Hair follicular keratinocyte (primary cell): ENCODE data around the gene ACSL1. TPM values are rescaled to one million over a fixed set of nuclear protein-coding genes. Genes with fewer than 3 reads are reported as not detected.

Source experiments
- total RNA-seq: library from RNA; depleted of rRNA; stranded (reverse); fragments of >200 nt; gene quantifications from 2 replicates; pipeline ENCODE4 v1.2.3, GENCODE V29; 2015

ACSL1 gene, protein sequence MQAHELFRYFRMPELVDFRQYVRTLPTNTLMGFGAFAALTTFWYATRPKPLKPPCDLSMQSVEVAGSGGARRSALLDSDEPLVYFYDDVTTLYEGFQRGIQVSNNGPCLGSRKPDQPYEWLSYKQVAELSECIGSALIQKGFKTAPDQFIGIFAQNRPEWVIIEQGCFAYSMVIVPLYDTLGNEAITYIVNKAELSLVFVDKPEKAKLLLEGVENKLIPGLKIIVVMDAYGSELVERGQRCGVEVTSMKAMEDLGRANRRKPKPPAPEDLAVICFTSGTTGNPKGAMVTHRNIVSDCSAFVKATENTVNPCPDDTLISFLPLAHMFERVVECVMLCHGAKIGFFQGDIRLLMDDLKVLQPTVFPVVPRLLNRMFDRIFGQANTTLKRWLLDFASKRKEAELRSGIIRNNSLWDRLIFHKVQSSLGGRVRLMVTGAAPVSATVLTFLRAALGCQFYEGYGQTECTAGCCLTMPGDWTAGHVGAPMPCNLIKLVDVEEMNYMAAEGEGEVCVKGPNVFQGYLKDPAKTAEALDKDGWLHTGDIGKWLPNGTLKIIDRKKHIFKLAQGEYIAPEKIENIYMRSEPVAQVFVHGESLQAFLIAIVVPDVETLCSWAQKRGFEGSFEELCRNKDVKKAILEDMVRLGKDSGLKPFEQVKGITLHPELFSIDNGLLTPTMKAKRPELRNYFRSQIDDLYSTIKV
- 5.7 and 11.4 TPM in 2 replicates for total RNA-seq

DNA sequence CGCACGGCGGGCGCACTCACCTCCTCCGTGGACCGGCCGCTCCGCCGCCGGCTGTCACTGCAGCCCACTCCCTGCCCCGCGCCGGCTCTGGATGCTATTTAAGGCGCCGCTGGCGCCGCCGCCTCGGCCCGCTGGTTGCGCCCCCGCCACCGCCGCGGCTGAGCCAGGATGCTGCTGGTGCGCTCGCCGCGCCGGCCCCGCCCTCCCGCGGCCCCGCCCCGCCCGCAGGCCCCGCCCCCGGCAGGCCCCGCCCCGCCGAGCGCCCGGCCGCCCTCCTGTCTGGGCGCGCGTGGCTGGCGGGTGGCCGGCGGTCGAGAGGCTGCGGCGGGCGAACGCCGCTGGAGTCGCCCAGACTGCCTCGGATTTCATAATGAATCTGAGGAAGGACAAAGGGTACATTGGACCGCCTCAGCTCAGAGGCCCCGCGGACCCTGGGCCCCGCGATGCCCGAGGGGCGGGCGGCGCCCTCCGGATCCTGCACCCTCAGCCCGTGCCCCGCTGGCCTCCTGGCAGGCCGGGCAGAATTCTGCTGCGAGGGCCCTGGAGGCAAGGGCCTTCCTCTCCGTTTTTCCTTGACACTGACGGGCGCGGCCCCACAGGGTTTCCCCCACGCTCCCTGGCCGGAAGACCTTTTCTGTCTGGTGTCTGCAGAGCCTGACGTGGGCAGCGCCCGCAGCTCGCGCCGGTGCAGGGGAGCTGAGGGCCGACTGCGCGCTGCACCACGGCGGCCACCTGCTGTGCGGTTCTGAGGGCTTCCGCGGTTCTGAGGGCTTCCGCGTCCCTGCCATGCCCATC lies at the start of gene ACSL1:
Gene ACSL1, minus strand, starts transcription at position 73 of the 795 bp plus-strand sequence. CDS start 22,454 bp downstream, outside the sequence.

DNA sequence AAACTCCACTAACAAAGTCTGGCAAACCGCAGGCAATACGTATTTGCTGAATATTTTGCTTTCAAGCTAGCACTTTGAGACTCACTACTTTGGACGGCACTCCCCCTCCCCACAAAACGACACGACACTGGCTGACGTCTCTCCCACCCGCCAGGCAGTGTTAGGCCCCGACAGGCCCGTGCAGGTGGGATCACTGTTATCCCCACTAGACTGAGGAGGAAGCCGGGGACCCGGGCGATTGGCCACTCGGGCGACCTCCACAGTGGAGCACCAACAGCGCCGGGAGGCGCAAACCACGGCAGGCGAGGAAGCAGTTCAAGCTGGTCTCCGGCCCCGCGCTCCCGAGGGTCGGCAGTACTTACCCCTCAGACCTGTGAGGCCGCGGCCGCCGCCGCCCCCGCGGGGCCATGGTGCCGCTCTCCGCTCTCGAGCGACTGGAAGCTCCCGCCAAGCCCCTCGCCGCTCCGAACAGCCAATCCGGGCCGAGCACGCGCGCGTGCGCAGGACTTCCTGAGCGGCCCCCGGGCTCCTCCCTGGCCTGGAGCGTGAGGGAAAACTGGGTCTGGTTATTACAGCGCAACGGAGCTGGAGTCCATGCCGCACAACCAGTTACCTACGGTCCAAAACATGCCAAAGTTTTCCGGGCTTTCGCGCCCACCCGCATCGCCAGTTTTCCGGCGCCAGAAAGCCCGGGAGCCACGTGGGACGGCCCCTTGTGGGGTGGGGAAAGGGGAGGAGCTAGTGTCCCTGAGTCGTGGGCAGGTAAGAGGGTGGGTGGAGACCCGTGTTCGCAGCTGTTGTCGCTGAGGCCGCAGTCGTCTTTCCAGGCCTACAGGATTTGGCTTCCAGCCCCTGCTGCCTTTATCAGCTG lies 91.9 kb downstream of the ACSL1 start, which contains the start of gene CENPU:
Gene CENPU, minus strand, starts transcription at position 443 of the 871 bp plus-strand sequence. Its CDS starts 34 bp downstream, at position 409.

Other genes with a start within 250 kb of the ACSL1 start
- 42.1 and 43.2 TPM in 2 replicates for gene CASP3, start 176.5 kb downstream of the ACSL1 start, total RNA-seq
- 14.4 and 20.0 TPM in 2 replicates for gene PRIMPOL, start 176.2 kb downstream of the ACSL1 start, total RNA-seq
- gene CENPU, start 91.9 kb downstream of the ACSL1 start, total RNA-seq: 15.5 and 31.4 TPM in 2 replicates
- not detected in 2 replicates for gene HELT, start 192.5 kb upstream of the ACSL1 start, total RNA-seq